CD4-positive, alpha-beta T cell treated with Interleukin-4 for 1 hour (primary cell): ENCODE results near the gene LIPK.
A peak's percentile ranks its signal among the peaks of the same experiment; 100 is the strongest.
"Not testable (repeated sequence)": the region's sequence is repeated elsewhere in the genome, so short reads cannot be mapped to it uniquely, and the experiment has no call there.

Experiments used
- DNase-seq, 2 donors: peaks; one replicate each; pipeline ENCODE4 v3.0.0-alpha.2; 2020 to 2022

Gene LIPK, protein sequence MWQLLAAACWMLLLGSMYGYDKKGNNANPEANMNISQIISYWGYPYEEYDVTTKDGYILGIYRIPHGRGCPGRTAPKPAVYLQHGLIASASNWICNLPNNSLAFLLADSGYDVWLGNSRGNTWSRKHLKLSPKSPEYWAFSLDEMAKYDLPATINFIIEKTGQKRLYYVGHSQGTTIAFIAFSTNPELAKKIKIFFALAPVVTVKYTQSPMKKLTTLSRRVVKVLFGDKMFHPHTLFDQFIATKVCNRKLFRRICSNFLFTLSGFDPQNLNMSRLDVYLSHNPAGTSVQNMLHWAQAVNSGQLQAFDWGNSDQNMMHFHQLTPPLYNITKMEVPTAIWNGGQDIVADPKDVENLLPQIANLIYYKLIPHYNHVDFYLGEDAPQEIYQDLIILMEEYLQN

DNA sequence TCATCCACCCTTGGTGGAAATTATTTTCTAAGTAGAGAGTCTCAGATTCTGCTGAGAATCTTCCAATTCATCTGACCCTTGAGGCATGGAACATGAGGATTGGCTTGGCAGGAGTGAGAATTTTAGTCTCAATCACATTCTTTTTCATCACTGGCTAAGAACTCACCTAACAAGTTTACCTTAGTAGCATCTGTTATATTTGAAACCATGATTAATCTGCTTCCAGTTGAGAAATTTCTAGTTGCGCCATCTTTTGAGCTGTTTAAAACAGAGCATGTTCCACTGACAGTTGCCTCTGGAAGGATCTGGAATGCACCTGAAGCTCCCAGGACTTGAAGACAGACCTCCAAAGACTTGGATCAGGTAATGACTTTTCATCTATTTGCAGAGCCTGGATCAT is at the start of gene LIPK:
Gene LIPK, plus strand, starts transcription at position 292 of the 400 bp plus-strand sequence. CDS start 18,295 bp downstream, outside the sequence.
- no peak for DNase-seq

DNA sequence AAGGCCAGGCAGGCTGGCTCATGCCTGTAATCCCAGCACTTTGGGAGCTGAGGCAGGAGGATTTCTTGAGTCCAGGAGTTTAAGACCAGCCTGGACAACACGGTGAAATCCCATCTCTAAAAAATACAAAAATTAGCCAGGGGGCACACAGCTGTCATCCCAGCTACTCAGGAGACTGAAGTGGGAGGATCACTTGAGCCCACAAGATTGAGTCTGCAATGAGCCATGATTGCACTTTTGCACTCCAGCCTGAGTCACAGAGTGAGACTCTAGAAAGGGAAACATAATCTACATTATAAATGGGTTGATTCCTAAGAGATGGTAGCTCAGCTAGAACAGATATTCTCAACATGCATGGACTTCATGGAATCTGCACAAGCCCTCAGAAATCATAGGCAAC is 48.1 kb upstream of the LIPK start:
- no peak for DNase-seq

DNA sequence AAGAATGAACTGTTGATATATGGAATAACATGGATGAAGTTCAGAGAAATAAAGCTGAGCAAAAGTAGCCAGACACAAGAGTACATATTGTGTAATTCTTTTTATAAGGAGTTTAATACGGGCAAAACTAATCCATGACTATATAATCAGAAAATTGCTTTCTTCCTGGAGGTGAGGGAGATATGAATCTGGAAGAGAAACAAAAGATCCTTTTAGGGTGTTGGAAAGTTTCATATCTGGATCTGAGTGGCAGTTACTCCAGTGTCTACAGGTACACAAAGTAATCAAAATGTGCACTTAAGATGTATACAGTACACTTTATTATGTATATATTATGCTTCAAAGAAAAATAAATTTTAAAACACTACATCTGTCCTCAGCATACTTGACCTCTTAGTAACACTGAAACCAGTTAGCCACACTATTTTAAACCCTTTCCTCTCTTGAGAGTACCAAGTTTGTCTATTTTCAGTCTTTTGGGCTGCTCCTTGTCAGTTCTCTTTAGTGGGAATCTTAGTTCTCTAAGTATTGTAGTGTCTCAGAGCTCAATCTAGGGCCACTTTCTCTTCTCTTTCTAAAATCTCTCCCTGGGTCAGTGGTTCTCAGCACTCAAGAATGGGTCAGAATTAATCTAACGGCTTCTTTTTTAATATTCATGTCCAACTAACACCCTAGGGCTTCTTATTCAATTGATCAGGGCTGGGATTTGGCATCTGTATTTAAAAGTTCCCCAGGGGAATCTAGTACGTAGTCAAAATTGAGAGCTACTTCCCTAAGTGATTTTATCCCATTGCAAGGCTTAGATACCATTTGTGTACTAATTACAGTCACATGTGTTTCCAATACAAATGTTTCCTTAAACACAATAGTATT is 46.1 kb upstream of the LIPK start:
- DNase-seq: no peak

DNA sequence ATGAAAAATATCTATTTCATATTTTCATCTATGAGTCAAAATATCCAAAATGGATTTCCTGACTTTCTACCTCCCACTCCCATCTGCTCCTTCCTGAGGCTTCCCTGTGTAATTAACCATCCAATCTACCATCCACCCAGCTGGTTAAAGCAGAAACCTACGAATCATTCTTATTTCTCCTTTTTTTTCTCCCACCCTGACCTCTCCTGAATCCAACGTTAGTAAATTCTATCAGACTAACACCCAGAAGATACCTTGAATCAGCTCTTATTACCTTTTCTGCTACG is 45.5 kb upstream of the LIPK start:
- no peak for DNase-seq

- DNase-seq: no peak
Observed at GRCh38 chr10:88661018-88661417, 45.0 kb upstream of the LIPK start.

GRCh38 chr10:88661577-88661976 is 44.5 kb upstream of the LIPK start:
- no peak for DNase-seq

GRCh38 chr10:88663153-88663552 is 42.9 kb upstream of the LIPK start:
- not testable (repeated sequence) for DNase-seq

DNA sequence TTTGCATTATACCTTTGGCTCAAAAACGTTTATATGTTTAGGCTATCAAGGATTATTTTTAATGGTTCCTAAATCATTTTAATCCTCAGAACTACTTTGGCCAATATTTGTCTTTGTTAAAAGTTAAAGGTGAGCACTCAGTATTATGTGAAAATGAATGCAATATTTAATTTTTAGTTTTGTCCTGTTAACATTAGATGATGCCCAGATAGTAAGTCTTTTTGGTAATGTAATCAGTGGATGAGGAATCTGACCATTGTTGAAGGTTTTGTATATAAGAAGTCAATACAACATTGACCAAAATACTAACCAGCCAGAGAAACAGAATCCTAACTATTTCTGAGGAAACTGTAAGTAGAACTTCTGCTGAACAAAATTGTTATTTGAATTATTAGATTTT is 41.9 kb upstream of the LIPK start, which contains the start of gene LIPF:
Gene LIPF, plus strand, starts transcription at position 301 of the 400 bp plus-strand sequence. CDS start 2,856 bp downstream, outside the sequence.
- DNase-seq: no peak

GRCh38 chr10:88668465-88668864 is 37.6 kb upstream of the LIPK start:
- DNase-seq: no peak

GRCh38 chr10:88670497-88670896 is 35.6 kb upstream of the LIPK start:
- no peak for DNase-seq

- DNase-seq: no peak
Observed at GRCh38 chr10:88672041-88672440, 34.0 kb upstream of the LIPK start.

- no peak for DNase-seq
Observed at GRCh38 chr10:88676283-88677060, 29.6 kb upstream of the LIPK start.

GRCh38 chr10:88680958-88681357 is 25.1 kb upstream of the LIPK start:
- DNase-seq: no peak

DNA sequence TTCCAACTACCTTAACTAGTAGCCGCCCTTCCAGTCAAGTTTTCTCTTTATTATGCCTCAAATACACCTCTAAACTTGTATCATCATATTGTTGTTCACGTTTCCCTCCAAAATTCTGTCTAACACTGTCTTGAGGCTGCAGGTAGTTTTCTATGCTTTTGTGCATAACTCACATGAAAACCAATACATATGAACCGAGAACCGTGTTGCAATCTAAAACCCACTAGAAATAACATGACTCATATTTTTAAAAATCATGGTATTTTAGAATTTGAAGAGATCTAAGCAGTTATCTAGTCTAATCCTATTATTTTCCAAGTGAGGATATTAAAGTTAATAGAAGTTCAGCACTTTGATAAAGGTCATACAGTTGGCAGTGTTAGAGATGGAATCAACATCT is 23.6 kb upstream of the LIPK start:
- DNase-seq: no peak

- DNase-seq: peak in 1 of 2 donors; percentile 41
Observed at GRCh38 chr10:88687853-88688467, 18.1 kb upstream of the LIPK start.

GRCh38 chr10:88689366-88689765 is 16.7 kb upstream of the LIPK start:
- no peak for DNase-seq

- DNase-seq: no peak
Observed at GRCh38 chr10:88693392-88694020, 12.5 kb upstream of the LIPK start.

DNA sequence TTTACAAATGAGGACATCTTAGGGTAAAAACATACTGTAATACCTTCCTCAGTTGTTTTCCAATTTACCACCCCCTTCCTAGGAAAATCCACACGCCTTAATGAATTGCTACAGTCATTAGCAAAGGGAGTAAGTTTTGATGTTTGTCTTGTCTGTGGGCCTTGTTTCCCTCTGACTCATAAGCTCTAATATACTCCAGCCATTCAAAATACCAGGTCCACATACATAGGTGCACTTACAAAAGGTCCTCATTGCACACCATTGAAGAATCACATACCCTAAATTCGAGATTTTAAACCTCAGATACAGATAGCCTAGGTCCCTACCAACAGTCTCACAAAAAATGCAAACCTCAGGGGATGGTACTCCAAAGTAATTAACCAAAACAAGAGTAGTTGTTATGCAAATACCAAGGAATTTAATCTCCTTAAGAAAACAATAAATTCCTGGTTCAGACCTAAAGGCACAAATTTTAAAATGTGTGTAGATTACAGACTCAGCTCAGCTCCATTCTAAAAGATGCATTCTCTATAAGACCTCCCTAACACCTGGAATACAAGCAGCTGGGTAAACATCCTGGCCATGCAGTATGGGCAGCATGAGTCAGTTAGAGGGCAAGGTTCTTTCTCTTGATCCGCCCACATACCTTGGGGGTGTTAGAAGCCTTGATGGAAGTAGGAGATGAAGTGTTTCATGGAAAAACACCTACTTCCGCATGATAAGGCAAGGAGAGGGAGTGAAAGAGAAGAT is 3.0 kb upstream of the LIPK start:
- DNase-seq: no peak

DNA sequence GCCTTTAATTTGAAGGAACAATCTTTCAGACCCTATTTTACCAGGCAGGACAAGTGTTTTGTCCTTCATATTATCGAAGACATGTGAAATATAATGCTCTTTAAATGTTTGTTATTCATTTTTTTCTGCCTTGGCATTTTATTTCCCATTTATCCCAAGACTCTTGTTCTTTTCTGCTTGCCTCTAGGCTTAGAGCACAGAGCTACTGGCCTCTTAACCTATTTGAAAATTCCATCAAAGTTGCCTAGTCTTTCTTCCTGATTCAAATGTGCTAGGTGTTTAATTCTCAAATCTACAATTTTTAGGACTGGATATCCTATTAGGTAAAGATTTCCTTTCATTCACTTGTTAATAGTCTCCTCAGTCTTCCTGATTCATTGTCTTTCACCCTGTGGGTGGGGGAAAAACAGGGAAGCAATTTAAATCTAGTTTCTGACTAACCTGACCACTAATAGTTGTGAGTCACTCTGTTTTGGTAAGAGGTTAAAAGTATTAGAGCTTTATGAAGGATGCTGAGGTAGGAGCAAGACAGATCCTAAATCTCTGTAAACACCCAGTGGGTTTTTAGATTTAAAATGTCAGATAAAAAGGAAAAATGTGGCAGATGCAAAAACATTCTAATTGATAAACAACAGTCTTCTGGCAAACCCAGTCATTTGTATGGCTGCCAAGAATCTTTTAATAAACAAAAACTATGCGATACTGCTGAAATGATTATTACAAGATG is 1.5 kb downstream of the LIPK start:
- no peak for DNase-seq

GRCh38 chr10:88709361-88709760 is 3.3 kb downstream of the LIPK start:
- not testable (repeated sequence) for DNase-seq

- no peak for DNase-seq
Observed at GRCh38 chr10:88715517-88715916, 9.5 kb downstream of the LIPK start.
